Psoas muscle (tissue), 8 donors: ENCODE data around the gene PIM3. TPM values are rescaled to one million over a fixed set of nuclear protein-coding genes. Genes with fewer than 3 reads are reported as not detected.
A peak's percentile ranks its signal among the peaks of the same experiment; 100 is the strongest.

Experiments
- ATAC-seq, 4 donors: fragments of 200-7000 bp; cut with Tn5 transposase; one replicate each; pipeline ENCODE4 v1.9.1; 2020; ENCODE audit warnings: moderate library complexity in 3 of 4, mild to moderate bottlenecking in 2 of 4
- DNase-seq, 2 donors: peaks; one replicate each; pipeline ENCODE4 v3.0.0-alpha.2; 2020
- H3K27ac ChIP-seq: fragments of 200-600 bp; one replicate; pipeline ENCODE4 v1.8.0; 2022
- H3K27me3 ChIP-seq, 3 donors: fragments of 200-600 bp in 1 of 3; one replicate each; pipeline versions ENCODE4 v1.6.1 to v1.8.0; 2013 to 2022; ENCODE audit warnings: low read length in 2 of 3, mild to moderate bottlenecking in 2 of 3, moderate library complexity in 1 of 3; ENCODE audit not compliant: insufficient read depth in 3 of 3
- H3K36me3 ChIP-seq, 2 donors: fragments of 200-600 bp in 1 of 2; one replicate each; pipeline versions ENCODE4 v1.6.1 to v1.8.0; 2013 to 2022; ENCODE audit warnings: low read depth in 1 of 2, mild to moderate bottlenecking in 1 of 2, moderate library complexity in 1 of 2; ENCODE audit not compliant: insufficient read depth in 1 of 2
- H3K4me1 ChIP-seq: fragments of 200-600 bp; one replicate; pipeline ENCODE4 v1.8.0; 2022
- H3K4me3 ChIP-seq: fragments of 200-600 bp; one replicate; pipeline ENCODE4 v1.8.0; 2022; ENCODE audit warnings: mild to moderate bottlenecking
- H3K9me3 ChIP-seq: fragments of 200-600 bp; one replicate; pipeline ENCODE4 v1.8.0; 2022
- CTCF ChIP-seq: fragments of 200-600 bp; IDR thresholded peaks from one replicate; pipeline ENCODE4 v1.8.0; 2022; ENCODE audit warnings: antibody characterized with exemption
- WGBS, 3 donors: extraction: QIAGEN DNeasy Blood & Tissue Kit; methylation state at CpG; one replicate each; pipeline versions ENCODE4 v1.1.6 to v1.1.7; 2013; 5-methylcytosine and 5-hydroxymethylcytosine counted together
- intact Hi-C, 2 donors: fragments of 100-400 bp; cut with DNase I; formaldehyde crosslinking; loops; one replicate each; pipeline versions ENCODE4 v1.11.0 to v1.14.2; 2022
- polyA plus RNA-seq, 3 donors: library from polyadenylated mRNA; stranded (reverse); fragments of 200-250 nt; gene quantifications; one replicate each; pipeline ENCODE4 v1.2.3, GENCODE V29; 2013
- total RNA-seq, 4 donors: library from RNA; stranded (reverse); fragmentation: NEBNext Ultra II Directional in 2 of 4; extraction: Animal tissue kit (Norgen Biotek cat#: 25700) in 2 of 4; gene quantifications; one replicate each; pipeline versions ENCODE4 v1.2.1 to v1.2.4, GENCODE V29; 2021 to 2023
- donor health status: healthy with polysubstance abuse.
- donor health status: DM: no; HTN: no; CAD: no; lungs with moderate emphysema.
- donor health status: Bipolar disorder and iron deficiency.
- donor health status: healthy.
- donor health status: DM: yes; HTN: yes; CAD: no.
- donor health status: DM: no; HTN: no; CAD: no.
- donor health status: DM: no; HTN: no; CAD: no.
- donor health status: DM: yes; HTN: yes; CAD: no.

Gene PIM3
- total and polyA plus RNA-seq, 7 donors, result 40.5 to 128 (median 79.0) TPM

GRCh38 chr22:49951678-49951985, 8.9 kb upstream of the PIM3 start:
- Histone ChIP-seq H3K36me3 (no peaks in the 10 kb centered on the region), H3K27ac (no peak overlapping the region), H3K4me1 (peaks cover 33% of the 10 kb centered on the region), H3K4me3 (no peak overlapping the region), H3K9me3 (no peaks in the 10 kb centered on the region), H3K27me3 (no peaks in the 10 kb centered on the region)
- intact Hi-C loops, result no loop called here
- no peak for TF ChIP-seq CTCF
- DNase-seq, result no peak
- 82 to 93% (median 90%) methylated on average over 4 of the region's 4 CpGs for WGBS, 3 donors
- ATAC-seq, result no peak

DNA sequence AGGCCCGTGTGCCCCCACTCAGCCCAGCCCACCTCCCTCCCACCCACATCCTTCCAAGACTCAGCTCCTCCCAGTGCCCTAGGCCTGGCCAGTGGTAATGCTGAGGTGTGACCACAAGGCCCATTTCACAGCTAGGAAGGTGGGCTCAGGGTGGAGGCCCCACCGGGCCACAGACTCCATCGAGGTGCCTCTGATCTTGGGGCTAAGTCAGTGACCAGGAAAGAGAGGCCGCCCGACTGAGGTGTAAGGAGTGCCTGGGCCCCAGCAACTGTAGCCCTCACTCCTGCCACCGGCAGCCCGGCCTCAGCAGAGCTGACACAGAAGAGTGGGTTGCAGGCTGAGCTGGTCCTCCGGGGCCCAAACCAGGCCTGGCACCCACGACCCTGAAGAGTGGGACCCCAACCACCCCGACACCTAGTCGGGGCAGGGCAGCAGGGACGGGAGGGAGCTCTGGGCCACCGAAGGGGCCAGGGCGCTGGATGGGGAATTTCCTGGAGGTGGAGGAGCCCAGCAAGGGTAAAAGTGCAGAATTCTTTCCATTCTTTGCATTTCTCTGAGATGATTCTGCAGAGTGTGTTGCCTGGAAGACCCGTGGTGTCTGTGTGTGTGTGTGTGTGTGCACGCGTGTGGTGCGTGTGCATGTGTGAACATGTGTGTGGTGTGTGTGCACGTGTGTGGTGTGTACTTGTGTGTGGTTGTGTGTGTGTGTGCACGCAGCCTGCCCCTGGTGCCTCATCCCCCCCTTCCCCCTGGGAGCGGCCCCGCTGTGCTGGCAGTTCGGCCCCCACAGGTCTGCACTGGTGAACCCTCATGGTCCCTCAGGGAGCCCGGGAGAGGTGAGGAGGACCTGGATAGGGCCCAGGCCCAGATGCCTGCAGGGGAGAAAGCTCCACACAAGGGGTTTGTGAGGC, 8.3 kb upstream of the PIM3 start:
- ATAC-seq (no peak), DNase-seq (no peak)
- Histone ChIP-seq H3K4me3 (no peak overlapping the region), H3K27ac (no peak overlapping the region), H3K9me3 (no peaks in the 10 kb centered on the region), H3K4me1 (peaks cover 33% of the 10 kb centered on the region), H3K27me3 (no peaks in the 10 kb centered on the region), H3K36me3 (no peaks in the 10 kb centered on the region)
- 83 to 84% (median 83%) methylated on average over 21 to 24 of the region's 24 CpGs for WGBS, 3 donors
- intact Hi-C loops, result no loop called here
- no peak for TF ChIP-seq CTCF

DNA sequence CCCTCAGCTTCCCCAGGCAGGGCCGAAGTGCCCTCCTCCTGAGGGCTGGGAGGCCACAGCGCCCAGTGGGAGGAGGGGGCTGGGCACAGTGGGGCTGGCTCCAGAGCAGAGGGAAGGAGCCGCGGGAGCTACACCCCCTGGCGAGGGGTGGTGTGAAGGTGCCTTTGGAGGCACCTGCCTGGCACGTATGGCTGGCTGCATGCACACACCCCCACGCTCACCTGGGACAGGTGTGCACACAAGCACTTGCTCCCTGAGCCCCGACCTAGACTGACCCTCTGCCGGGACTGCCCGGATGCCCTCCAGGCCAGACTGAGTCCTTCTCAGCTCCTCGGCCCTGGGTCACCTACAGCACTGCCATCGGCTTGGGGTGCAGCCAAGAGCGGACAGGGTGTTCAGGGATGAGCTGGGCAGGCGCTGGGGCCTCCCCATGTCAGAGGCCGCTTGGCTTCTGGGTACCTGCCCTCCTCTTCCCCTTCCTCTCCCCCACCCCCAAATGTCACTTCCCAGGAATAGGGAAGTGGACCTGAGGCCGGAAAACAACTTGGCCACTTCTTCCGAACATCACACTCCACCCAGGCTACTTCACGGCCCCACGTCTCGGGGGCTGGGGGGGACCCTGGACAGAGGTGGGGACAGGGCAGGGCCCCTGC, 7.4 kb upstream of the PIM3 start:
- H3K4me1 ChIP-seq, result peaks cover 33% of the 10 kb centered on the region
- no peaks in the 10 kb centered on the region for H3K9me3 ChIP-seq
- no peak for TF ChIP-seq CTCF
- DNase-seq, result no peak
- WGBS, 3 donors, result 77 to 83% (median 78%) methylated on average over 18 to 20 of the region's 20 CpGs
- H3K4me3 ChIP-seq, result no peak overlapping the region
- H3K27ac ChIP-seq, result peak overlapping the region; percentile 89
- no peaks in the 10 kb centered on the region for H3K27me3 ChIP-seq
- ATAC-seq, result no peak
- intact Hi-C loops, result no loop called here
- no peaks in the 10 kb centered on the region for H3K36me3 ChIP-seq

- H3K36me3 ChIP-seq, result no peaks in the 10 kb centered on the region
- peaks cover 33% of the 10 kb centered on the region for H3K4me1 ChIP-seq
- intact Hi-C loops, result no loop called here
- peak overlapping the region; percentile 89 for H3K27ac ChIP-seq
- 32 to 40% (median 35%) methylated on average over 16 to 18 of the region's 18 CpGs for WGBS, 3 donors
- DNase-seq (peak in 1 of 2 donors; percentile 85), ATAC-seq (peak; percentile 51 to 75 (median 60))
- no peaks in the 10 kb centered on the region for H3K9me3 ChIP-seq
- TF ChIP-seq CTCF, result no peak
- no peak overlapping the region for H3K4me3 ChIP-seq
- H3K27me3 ChIP-seq, result no peaks in the 10 kb centered on the region
These were observed 6.8 kb upstream of the PIM3 start for GRCh38 chr22:49953680-49954344.
